Measurements from ENCODE around the gene PRKCE.

DNA sequence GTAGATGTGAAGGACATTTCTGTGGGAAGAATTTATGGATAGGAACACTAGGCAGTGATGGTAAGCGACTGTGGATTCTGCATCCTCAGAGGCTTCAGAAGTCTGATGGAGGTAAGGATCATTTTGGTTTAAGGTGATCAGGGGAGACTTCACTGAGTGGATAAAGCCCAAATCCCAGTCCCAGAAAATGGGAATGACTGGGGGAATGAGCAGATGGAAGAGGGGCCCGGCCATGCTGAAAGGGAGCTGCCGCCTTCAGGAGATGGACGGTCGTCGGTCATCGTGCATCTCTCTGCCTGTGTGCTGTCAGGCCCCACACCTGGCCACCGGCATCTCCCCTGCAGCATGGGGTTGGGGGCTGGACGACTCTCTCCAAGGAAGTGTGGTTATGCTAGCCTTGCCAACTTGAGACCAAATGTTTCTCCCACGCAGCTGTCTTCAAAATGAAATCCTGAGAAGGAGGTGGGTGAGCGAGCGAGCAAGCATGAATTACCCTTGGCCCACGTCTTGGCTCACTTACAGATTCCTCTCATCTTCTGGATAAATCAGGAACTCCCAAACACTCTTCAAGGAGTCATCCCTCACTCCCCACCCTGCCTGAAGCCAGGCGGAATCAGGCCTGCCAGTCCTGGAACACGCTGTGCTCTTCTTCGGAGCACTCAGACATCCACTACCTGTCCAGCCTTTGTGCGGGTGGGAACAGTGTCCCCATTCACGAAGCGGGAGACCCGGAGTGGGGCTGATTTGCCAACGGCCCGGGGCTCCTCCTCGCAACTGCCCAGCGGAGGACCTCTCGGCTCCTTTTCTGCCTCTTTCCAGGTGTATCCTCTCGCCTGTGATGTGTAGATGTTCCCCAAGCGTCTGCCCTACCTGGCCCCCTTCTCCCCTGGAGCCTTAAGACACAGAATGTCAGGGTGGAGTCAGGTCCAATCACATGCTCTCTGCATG, 85.6 kb downstream of the PRKCE start:
- TF ChIP-seq, protein P1, sequence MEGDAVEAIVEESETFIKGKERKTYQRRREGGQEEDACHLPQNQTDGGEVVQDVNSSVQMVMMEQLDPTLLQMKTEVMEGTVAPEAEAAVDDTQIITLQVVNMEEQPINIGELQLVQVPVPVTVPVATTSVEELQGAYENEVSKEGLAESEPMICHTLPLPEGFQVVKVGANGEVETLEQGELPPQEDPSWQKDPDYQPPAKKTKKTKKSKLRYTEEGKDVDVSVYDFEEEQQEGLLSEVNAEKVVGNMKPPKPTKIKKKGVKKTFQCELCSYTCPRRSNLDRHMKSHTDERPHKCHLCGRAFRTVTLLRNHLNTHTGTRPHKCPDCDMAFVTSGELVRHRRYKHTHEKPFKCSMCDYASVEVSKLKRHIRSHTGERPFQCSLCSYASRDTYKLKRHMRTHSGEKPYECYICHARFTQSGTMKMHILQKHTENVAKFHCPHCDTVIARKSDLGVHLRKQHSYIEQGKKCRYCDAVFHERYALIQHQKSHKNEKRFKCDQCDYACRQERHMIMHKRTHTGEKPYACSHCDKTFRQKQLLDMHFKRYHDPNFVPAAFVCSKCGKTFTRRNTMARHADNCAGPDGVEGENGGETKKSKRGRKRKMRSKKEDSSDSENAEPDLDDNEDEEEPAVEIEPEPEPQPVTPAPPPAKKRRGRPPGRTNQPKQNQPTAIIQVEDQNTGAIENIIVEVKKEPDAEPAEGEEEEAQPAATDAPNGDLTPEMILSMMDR (IDR thresholded peaks at IDR 0.05) = no peak
- TF ChIP-seq POLR2A (IDR thresholded peaks at IDR 0.05) = no peak
